Measurements from ENCODE around the gene IL18.

Gene IL18

DNA sequence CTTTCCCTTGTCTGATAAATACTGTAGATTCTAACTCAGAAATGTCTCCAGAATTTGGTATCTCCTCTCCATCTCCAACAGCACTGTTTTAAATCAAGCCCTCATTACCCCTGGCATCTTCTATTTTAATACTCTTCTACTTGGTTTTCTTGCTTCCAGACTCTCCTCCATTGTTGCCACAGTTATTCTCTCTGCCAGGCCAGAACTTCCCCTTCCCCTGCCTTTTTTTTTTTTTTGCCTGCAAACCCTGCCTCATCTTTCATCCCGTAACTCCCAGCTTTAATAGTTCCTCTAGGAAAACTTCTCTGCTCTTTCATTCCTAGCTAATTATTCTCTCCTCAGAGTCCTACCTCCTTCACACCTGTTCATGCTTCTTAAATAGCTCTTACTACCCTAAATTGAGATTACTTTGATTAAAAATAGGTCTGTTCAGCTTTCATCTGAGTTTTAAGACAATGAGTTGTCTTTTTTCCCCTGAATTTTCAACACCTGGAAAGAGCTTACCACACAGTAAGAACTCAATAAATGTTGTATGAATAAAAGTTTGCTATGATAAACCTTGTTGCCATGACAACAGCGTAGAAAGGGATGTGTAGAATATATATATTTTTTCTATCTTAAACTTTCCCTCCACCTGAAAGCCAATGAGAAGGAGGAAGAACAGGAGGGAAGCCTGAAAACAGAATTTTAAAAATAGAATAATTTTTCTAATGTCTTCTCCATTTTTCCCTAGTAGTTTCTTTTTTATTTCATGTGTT, 3.6 kb downstream of the IL18 start:
- DNase-seq (ENCODE audit: low read depth) = no peak
- H3K4me3 ChIP-seq (ENCODE audit: low read depth, low read length) = no peak overlapping the region
- TF ChIP-seq, protein P1, sequence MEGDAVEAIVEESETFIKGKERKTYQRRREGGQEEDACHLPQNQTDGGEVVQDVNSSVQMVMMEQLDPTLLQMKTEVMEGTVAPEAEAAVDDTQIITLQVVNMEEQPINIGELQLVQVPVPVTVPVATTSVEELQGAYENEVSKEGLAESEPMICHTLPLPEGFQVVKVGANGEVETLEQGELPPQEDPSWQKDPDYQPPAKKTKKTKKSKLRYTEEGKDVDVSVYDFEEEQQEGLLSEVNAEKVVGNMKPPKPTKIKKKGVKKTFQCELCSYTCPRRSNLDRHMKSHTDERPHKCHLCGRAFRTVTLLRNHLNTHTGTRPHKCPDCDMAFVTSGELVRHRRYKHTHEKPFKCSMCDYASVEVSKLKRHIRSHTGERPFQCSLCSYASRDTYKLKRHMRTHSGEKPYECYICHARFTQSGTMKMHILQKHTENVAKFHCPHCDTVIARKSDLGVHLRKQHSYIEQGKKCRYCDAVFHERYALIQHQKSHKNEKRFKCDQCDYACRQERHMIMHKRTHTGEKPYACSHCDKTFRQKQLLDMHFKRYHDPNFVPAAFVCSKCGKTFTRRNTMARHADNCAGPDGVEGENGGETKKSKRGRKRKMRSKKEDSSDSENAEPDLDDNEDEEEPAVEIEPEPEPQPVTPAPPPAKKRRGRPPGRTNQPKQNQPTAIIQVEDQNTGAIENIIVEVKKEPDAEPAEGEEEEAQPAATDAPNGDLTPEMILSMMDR (IDR thresholded peaks at IDR 0.05; ENCODE audit: control insufficient read depth, extremely low read depth, insufficient read depth) = no peak

DNA sequence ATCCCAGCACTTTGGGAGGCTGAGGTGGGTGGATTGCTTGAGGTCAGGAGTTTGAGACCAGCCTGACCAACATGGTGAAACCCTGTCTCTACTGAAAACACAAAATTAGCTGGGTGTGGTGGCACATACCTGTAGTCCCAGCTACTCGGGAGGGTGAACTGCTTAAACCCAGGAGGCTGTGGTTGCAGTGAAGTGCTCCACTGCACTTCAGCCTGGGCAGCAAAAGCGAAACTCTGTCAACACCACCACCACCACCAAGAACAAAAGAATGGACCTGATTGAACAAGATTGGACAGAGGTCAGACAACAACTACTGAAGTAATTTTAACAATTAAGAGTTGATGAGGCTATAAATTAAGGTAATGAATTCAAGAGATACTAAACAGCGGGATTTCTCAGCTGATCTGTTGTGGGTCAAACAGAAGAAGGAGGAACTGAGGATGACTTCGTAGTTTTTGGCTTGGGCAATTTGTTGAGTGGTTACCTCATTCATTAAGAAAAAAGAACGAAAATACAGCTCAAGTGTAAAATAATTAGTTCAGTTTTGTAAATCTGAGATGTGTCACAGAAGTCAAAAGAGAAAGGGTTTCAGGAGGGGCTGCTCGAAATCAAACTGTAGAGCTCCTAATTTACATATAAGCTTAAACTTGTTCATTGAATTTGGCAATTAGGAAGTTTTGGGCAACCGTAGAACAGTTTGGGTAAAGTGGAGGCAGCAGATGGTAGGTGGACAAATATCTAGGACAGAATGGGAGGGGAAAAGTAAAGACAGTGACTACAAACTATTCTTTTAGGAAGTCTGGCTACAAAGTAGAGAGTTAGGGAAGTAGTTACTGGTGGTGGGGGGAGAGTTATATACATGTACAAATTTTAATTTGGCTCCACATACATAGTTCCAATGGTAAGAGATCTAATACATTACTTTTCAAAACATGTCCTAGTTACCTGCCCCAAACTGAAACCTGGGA, 4.5 kb downstream of the IL18 start:
- TF ChIP-seq, protein P1 (IDR thresholded peaks at IDR 0.05; ENCODE audit: control insufficient read depth, extremely low read depth, insufficient read depth) = no peak
- H3K4me3 ChIP-seq (ENCODE audit: low read depth, low read length) = no peak overlapping the region
- DNase-seq (ENCODE audit: low read depth) = no peak

DNA sequence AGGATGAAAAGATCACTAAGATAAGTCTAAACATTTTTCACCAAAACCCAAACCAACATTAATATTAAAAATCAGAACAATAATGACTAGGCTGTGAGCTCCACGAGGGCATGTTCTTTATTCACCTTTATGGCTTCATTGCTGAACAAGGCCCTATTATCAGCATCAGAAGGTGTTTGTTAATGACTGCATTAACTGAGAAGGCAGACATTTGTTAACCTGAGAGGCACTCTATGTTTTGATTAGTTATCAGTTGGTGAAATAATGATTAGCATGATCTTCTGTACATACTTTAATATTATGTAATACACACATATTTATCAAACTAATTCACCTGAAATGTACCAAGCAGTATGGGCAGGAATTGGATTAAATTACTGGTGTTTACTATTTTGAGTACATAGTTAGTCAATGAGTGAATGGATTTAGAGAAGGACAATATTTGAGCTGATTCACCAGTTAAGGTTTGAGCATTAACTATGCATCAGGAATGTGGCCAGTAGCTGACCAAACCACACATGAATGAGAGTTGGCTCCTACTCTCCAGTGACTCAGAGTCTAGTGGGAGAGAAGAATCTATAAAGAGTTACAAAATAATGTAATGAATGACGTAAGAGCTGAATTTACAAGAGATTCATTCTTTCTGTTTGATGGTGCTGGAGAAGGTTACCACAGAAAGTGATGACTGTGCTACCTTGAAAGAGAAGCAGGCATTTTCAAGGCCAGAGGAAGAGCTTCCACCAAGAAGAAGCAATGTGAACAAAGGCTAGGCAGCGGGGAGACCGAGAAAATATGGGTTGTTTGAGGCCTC, 6.7 kb downstream of the IL18 start:
- TF ChIP-seq, protein P1 (IDR thresholded peaks at IDR 0.05; ENCODE audit: control insufficient read depth, extremely low read depth, insufficient read depth) = no peak
- no peak for DNase-seq (ENCODE audit: low read depth)
- no peak overlapping the region for H3K4me3 ChIP-seq (ENCODE audit: low read depth, low read length)

DNA sequence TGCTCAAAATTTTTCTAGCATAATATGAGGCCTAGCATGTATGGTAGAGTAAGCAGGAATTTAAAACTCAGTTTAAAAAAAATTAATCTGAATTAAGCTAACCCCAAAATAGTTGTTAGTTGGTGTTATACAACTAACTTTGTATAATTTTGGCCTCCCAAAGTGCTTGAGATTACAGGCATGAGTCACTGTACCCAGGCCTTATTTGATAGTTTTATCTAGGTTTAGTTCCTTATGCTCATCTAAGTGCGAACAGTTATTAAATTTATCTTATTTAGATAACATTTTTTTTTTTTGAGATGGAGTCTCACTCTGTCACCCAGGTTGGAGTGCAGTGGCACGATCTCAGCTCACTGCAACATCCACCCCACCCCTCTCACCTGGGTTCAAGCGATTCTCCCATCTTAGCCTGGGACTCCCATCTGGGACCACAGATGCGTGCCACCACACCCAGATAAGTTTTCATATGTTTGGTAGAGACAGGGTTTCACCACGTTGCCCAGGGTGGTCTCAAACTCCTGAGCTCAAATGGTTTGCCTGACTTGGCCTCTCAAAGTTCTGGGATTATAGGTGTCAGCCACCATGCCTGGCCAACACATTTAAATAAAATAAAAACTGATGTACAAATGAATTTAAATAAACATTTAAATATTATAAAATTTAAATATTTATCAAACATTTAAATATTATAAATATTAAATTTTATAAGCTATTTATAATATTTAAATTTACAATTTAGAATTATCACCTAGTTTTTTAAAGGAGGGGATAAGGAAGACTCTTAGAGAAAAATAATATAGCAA, 7.5 kb downstream of the IL18 start:
- no peak overlapping the region for H3K4me3 ChIP-seq (ENCODE audit: low read depth, low read length)
- DNase-seq (ENCODE audit: low read depth) = no peak
- TF ChIP-seq, protein P1 (IDR thresholded peaks at IDR 0.05; ENCODE audit: control insufficient read depth, extremely low read depth, insufficient read depth) = no peak

DNA sequence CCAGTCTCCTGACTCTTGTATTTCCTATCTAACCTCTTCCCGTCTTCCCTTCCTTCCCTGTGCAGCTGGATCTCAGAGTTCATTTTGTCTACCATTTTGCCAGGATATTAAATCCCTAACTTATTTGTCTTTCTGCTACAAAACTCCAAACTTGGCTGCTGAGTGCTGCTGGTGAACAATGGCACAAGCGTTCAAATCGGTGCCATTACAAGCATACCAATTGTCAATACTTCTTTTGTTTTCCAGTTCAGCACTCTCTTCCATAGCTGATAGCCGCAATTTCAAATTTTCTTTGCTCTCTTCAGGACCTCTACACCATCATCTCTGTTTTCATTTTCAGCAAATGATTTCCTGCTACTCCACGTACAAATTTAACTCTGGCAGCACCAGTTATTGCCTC, 13.4 kb downstream of the IL18 start:
- TF ChIP-seq, protein P1 (IDR thresholded peaks at IDR 0.05; ENCODE audit: control insufficient read depth, extremely low read depth, insufficient read depth) = no peak

DNA sequence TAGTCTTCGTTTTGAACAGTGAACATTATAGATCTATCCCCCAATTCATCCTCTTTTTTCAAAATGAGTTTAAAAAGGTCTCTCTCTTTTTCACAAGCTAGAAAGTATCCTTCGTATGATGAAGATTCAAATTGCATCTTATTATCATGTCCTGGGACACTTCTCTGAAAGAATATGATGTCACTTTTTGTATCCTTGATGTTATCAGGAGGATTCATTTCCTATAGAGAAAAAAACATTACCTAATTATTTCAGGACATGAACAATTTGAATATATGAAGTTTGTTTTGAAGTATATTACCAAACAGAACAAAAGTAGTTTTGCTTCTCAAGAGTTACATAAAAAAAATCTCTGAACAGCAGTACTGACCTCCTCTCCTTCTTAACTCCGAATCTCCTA, 20.3 kb downstream of the IL18 start:
- H3K4me3 ChIP-seq (ENCODE audit: low read depth, low read length) = no peak overlapping the region
- TF ChIP-seq, protein P1 (IDR thresholded peaks at IDR 0.05; ENCODE audit: control insufficient read depth, extremely low read depth, insufficient read depth) = no peak
- no peak for DNase-seq (ENCODE audit: low read depth)

More for the DNA sequence above, 13.4 kb downstream of the IL18 start:
- DNase-seq (ENCODE audit: low read depth) = no peak
- no peak overlapping the region for H3K4me3 ChIP-seq (ENCODE audit: low read depth, low read length)

Data from LNCaP clone FGC (cell line).